ENCODE data around the gene LRRC43. TPM values are rescaled to one million over a fixed set of nuclear protein-coding genes. Genes with fewer than 3 reads are reported as not detected.
A peak's percentile ranks its signal among the peaks of the same experiment; 100 is the strongest.
"Not testable (repeated sequence)": the region's sequence is repeated elsewhere in the genome, so short reads cannot be mapped to it uniquely, and the experiment has no call there.

LRRC43 gene
- total RNA-seq, 1 donor from 2014 or later, result under 0.01 TPM

- no peaks in the 10 kb centered on the region for H3K36me3 ChIP-seq (ENCODE audit: control insufficient read depth, insufficient read depth, low read length)
- no peak for TF ChIP-seq CTCF (IDR thresholded peaks at IDR 0.05; ENCODE audit: insufficient read depth, low read length, severe bottlenecking)
- DNase-seq (ENCODE audit: low read depth) (no peak), FAIRE-seq (no peak)
- no peaks in the 10 kb centered on the region for H3K27me3 ChIP-seq (ENCODE audit: control insufficient read depth, insufficient read depth, low read length)
- H3K4me3 ChIP-seq (ENCODE audit: low read depth, low read length), result no peak overlapping the region
Observed at GRCh38 chr12:122168492-122168891, 14.4 kb upstream of the LRRC43 start.

DNA sequence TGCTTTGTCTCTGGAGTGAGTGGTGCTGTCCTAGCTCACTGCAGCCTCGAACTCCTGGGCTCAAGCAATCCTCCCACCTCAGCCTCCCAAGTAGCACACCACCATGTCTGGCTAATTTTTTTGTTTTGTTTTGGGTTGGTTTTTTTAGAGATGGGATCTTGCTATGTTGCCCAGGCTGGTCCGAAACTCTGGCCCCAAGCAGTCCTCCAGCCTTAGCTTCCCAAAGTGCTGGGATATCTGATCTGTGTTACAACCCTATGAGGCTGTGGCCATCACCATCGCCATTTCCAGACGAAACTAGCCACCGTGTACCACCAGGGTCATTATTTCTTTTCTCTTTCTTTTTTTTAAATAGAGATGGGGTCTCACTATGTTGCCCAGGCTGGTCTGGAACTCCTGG lies 11.5 kb upstream of the LRRC43 start:
- DNase-seq (ENCODE audit: low read depth) (no peak), FAIRE-seq (no peak)
- Histone ChIP-seq H3K4me3 (ENCODE audit: low read depth, low read length) (no peak overlapping the region), H3K27me3 (ENCODE audit: control insufficient read depth, insufficient read depth, low read length) (no peaks in the 10 kb centered on the region), H3K36me3 (ENCODE audit: control insufficient read depth, insufficient read depth, low read length) (no peaks in the 10 kb centered on the region)
- no peak for TF ChIP-seq CTCF (IDR thresholded peaks at IDR 0.05; ENCODE audit: insufficient read depth, low read length, severe bottlenecking)

DNA sequence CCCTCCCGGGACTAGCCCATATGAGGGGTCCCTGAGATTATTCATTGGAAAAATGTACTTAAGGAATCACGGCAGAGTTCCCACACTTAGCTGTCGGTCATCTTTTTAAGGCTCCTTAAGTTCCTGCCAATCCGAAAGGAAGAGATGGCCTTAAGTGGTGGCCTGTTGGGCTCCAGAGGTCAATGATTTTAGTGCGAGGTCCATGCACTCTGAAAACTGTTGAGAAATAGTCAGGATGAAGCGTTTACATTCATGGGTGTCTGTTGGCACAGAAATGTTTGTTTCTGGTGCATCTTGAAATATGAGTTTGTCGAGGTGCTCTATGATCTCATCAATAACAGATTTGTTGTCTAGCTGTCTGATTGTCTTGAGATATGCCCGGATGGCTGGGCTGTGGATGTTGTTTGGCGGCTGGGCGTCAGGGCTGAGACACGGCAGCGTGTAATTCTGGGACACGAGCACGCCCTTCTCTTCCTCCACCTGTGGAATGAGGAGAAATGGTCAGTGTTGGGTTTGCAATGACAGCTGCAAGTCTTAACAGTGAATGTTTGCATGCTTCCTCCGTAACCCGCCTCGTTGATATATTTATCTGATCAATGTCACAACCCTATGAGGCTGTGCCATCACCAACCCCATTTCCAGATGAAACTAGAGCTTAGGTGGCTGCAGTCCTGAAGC lies 10.5 kb upstream of the LRRC43 start:
- Histone ChIP-seq H3K4me3 (ENCODE audit: low read depth, low read length) (no peak overlapping the region), H3K36me3 (ENCODE audit: control insufficient read depth, insufficient read depth, low read length) (no peaks in the 10 kb centered on the region), H3K27me3 (ENCODE audit: control insufficient read depth, insufficient read depth, low read length) (no peaks in the 10 kb centered on the region)
- TF ChIP-seq CTCF (IDR thresholded peaks at IDR 0.05; ENCODE audit: insufficient read depth, low read length, severe bottlenecking), result no peak
- DNase-seq (ENCODE audit: low read depth), result no peak
- no peak for FAIRE-seq

- no peaks in the 10 kb centered on the region for H3K36me3 ChIP-seq (ENCODE audit: control insufficient read depth, insufficient read depth, low read length)
- no peak for FAIRE-seq
- no peak for DNase-seq (ENCODE audit: low read depth)
- TF ChIP-seq CTCF (IDR thresholded peaks at IDR 0.05; ENCODE audit: insufficient read depth, low read length, severe bottlenecking), result no peak
- H3K4me3 ChIP-seq (ENCODE audit: low read depth, low read length), result no peak within 1 kb of the TSS
- no peaks in the 10 kb centered on the region for H3K27me3 ChIP-seq (ENCODE audit: control insufficient read depth, insufficient read depth, low read length)
Observed at GRCh38 chr12:122174155-122174845, 8.6 kb upstream of the LRRC43 start, which contains the start of gene IL31. IL31 (minus strand) TSS chr12:122174221; CDS start chr12:122174172, 49 bp downstream.

DNA sequence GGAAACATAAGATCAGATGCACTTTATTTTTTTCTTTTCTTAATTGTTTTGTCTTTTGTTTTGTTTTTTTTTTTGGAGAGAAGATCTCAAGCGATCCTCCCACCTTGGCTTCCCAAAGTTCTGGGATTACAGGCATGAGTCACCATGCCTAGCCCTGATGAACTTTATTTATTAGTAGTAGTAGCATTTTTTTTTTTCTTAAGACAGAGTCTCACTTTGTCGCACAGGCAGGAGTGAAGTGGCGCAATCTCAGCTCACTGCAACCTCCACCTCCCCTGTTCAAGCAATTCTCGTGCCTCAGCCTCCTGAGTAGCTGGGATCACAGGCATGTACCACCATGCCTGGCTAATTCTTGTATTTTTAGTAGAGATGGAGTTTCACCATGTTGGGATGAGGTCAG lies 6.5 kb upstream of the LRRC43 start:
- FAIRE-seq; H3K27me3 ChIP-seq (ENCODE audit: control insufficient read depth, insufficient read depth, low read length); H3K36me3 ChIP-seq (ENCODE audit: control insufficient read depth, insufficient read depth, low read length); H3K4me3 ChIP-seq (ENCODE audit: low read depth, low read length): not testable (repeated sequence)
- peak; percentile 51 for DNase-seq (ENCODE audit: low read depth)

- H3K27me3 ChIP-seq (ENCODE audit: control insufficient read depth, insufficient read depth, low read length), result no peaks in the 10 kb centered on the region
- DNase-seq (ENCODE audit: low read depth), result no peak
- H3K36me3 ChIP-seq (ENCODE audit: control insufficient read depth, insufficient read depth, low read length), result no peaks in the 10 kb centered on the region
- TF ChIP-seq CTCF (IDR thresholded peaks at IDR 0.05; ENCODE audit: insufficient read depth, low read length, severe bottlenecking), result no peak
- peak overlapping the region; percentile 47 for H3K4me3 ChIP-seq (ENCODE audit: low read depth, low read length)
- FAIRE-seq, result no peak
Observed at GRCh38 chr12:122183588-122183940, 641 bp downstream of the LRRC43 start.
